Esophagus muscularis mucosa (tissue), 4 donors: ENCODE data around the gene OSTC.

Experiments
- EP300 ChIP-seq: sonication (generic); formaldehyde crosslinking; IDR thresholded peaks from one replicate; pipeline ENCODE4 v1.6.1; 2017; ENCODE audit warnings: antibody characterized with exemption
- POLR2AphosphoS5 ChIP-seq, 2 donors: sonication (generic); formaldehyde crosslinking; IDR thresholded peaks; one replicate each; pipeline ENCODE4 v1.6.1; 2017; ENCODE audit warnings: antibody characterized with exemption in 2 of 2
- TF ChIP-seq, protein P1 (sequence below), 3 experiments: fragments of 200-600 bp in 2 of 3; fragments of 450-650 bp in 1 of 3; sonication (generic) in 2 of 3; IDR thresholded peaks; one replicate each; pipeline ENCODE4 v1.5.1; 2017 to 2019; ENCODE audit warnings: antibody characterized with exemption in 3 of 3, mild to moderate bottlenecking in 2 of 3, moderate library complexity in 1 of 3

DNA sequence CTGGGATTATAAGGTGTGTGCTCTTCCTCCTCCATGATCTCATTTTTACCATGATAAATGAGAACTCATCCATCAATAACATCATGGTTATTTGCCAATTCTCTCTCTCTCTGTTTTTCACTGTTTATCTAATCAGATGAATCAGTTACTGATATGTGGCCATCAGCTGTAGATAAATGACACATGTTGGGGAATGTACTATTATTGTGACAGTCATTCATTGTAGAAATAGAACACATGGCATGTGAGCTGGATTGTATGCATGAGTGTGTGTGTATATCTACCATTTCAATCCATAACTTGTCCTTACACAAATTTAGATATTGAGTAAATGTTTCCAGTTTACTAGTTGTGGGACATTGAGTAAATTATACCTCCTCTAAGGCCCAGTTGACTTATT lies 53.0 kb downstream of the OSTC start:
- TF ChIP-seq EP300 (no peak), POLR2AphosphoS5 (IDR thresholded peaks at IDR 0.05) (no peak)
- TF ChIP-seq, protein P1, sequence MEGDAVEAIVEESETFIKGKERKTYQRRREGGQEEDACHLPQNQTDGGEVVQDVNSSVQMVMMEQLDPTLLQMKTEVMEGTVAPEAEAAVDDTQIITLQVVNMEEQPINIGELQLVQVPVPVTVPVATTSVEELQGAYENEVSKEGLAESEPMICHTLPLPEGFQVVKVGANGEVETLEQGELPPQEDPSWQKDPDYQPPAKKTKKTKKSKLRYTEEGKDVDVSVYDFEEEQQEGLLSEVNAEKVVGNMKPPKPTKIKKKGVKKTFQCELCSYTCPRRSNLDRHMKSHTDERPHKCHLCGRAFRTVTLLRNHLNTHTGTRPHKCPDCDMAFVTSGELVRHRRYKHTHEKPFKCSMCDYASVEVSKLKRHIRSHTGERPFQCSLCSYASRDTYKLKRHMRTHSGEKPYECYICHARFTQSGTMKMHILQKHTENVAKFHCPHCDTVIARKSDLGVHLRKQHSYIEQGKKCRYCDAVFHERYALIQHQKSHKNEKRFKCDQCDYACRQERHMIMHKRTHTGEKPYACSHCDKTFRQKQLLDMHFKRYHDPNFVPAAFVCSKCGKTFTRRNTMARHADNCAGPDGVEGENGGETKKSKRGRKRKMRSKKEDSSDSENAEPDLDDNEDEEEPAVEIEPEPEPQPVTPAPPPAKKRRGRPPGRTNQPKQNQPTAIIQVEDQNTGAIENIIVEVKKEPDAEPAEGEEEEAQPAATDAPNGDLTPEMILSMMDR (IDR thresholded peaks at IDR 0.05) = no peak
